ENCODE measurements around the gene RABAC1. TPM values are rescaled to one million over a fixed set of nuclear protein-coding genes. Genes with fewer than 3 reads are reported as not detected.

RABAC1 gene
- total and polyA plus RNA-seq, 2 of the 13 experiments (the other 11 are each of a cell fraction or from before 2014, with no cell fraction given), result 37.4 to 74.0 TPM

GRCh38 chr19:41999878-42000208 is 40.7 kb upstream of the RABAC1 start (continued):
- TF ChIP-seq, protein P1, sequence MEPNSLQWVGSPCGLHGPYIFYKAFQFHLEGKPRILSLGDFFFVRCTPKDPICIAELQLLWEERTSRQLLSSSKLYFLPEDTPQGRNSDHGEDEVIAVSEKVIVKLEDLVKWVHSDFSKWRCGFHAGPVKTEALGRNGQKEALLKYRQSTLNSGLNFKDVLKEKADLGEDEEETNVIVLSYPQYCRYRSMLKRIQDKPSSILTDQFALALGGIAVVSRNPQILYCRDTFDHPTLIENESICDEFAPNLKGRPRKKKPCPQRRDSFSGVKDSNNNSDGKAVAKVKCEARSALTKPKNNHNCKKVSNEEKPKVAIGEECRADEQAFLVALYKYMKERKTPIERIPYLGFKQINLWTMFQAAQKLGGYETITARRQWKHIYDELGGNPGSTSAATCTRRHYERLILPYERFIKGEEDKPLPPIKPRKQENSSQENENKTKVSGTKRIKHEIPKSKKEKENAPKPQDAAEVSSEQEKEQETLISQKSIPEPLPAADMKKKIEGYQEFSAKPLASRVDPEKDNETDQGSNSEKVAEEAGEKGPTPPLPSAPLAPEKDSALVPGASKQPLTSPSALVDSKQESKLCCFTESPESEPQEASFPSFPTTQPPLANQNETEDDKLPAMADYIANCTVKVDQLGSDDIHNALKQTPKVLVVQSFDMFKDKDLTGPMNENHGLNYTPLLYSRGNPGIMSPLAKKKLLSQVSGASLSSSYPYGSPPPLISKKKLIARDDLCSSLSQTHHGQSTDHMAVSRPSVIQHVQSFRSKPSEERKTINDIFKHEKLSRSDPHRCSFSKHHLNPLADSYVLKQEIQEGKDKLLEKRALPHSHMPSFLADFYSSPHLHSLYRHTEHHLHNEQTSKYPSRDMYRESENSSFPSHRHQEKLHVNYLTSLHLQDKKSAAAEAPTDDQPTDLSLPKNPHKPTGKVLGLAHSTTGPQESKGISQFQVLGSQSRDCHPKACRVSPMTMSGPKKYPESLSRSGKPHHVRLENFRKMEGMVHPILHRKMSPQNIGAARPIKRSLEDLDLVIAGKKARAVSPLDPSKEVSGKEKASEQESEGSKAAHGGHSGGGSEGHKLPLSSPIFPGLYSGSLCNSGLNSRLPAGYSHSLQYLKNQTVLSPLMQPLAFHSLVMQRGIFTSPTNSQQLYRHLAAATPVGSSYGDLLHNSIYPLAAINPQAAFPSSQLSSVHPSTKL (CRISPR knock-in tag; IDR thresholded peaks at IDR 0.05), result no peak
- no peak for TF ChIP-seq ZSCAN22 (CRISPR knock-in tag; IDR thresholded peaks at IDR 0.05)
- TF ChIP-seq EED (CRISPR knock-in tag; IDR thresholded peaks at IDR 0.05), result no peak
- TF ChIP-seq ZNF775 (CRISPR knock-in tag; IDR thresholded peaks at IDR 0.05; ENCODE audit: borderline replicate concordance), result no peak

GRCh38 chr19:41999071-41999877 is 40.2 kb upstream of the RABAC1 start:
- 30% methylated on average over 18 of the region's 55 CpGs for WGBS (ENCODE audit: low lambda C conversion rate)
- BruUV-seq (replicated peaks), result no TSS peak
- Histone ChIP-seq H3K9me3 (ENCODE audit: low read length) (no peaks in the 10 kb centered on the region), H3K27ac (ENCODE audit: extremely low read length, insufficient read depth, low read length) (no peak overlapping the region), H3K4me1 (ENCODE audit: insufficient read depth, low read length) (no peaks in the 10 kb centered on the region), H3K9ac (ENCODE audit: insufficient read depth, low read depth, low read length) (no peak overlapping the region), H3K36me3 (replicated peaks in 1 of 2; ENCODE audit: control insufficient read depth in 1 of 2, insufficient read depth in 2 of 2, low read length in 2 of 2) (no peaks in the 10 kb centered on the region), H3K79me2 (ENCODE audit: insufficient read depth, low read length) (no peaks in the 10 kb centered on the region), H2AFZ (ENCODE audit: low read length) (no peak overlapping the region), H4K20me1 (ENCODE audit: insufficient read depth, low read length) (0 out of 2 replicates have a peak, but pooled peaks cover 8% of the 10 kb centered on the region), H3K4me2 (ENCODE audit: low read depth, low read length) (no peak overlapping the region), H3K4me3 (replicated peaks in 1 of 3; ENCODE audit: insufficient read depth in 1 of 3, low read depth in 2 of 3, low read length in 3 of 3) (no peak overlapping the region), H3K27me3 (ENCODE audit: control insufficient read depth in 1 of 2, insufficient read depth in 2 of 2, low read length in 2 of 2) (peaks cover 8 to 70% of the 10 kb centered on the region in 2 experiments; a peak in 4 of 5 replicates)
- in situ Hi-C loops (cut with HindIII; ENCODE audit: extremely low pct_ligation_motif_present, low pct_unique_long_range_greater_than_20kb), result no loop called here
- intact Hi-C loops (cut with micrococcal nuclease; ENCODE audit: unreplicated experiment), result loop anchor here (2.0 kb wide), 1 partner anchor 36 kb away; no protein-coding TSS in a partner anchor
- no peak for ATAC-seq
- no peak for FAIRE-seq
- POLR2A ChIA-PET, result no interaction called here
- CTCF ChIA-PET (ENCODE audit: low intra/inter-chr PET ratio, low total read pairs), result interaction anchor here (0.7 kb wide), 1 partner anchor 36 kb away, joined by 3 read pairs; no protein-coding TSS in a partner anchor
- no peak for DNase-seq (ENCODE audit: low spot score)
- TF ChIP-seq EZH2 (conservative IDR thresholded peaks at IDR 0.05; ENCODE audit: low read depth, low read length) (peak; percentile 88; the same call in 1 of the 2 replicates), ZNF567 (CRISPR knock-in tag; IDR thresholded peaks at IDR 0.05; ENCODE audit: borderline replicate concordance) (no peak), ZFX (CRISPR knock-in tag; IDR thresholded peaks at IDR 0.05; ENCODE audit: low read depth) (0 out of 2 replicates have a peak, but pooled peaks have one; percentile 1)

Measured in HepG2 (cell line).